Measurements from ENCODE around the gene CAMK1. TPM values are rescaled to one million over a fixed set of nuclear protein-coding genes. Genes with fewer than 3 reads are reported as not detected.

The CAMK1 gene
- total and polyA plus RNA-seq, 9 of the 15 experiments (the other 6 are each of a cell fraction or from before 2014, with no cell fraction given), result 0.23 to 10.7 (median 6.0) TPM

- 0 out of 2 replicates have a peak, but pooled peaks cover 3% of the 10 kb centered on the region for H4K20me1 ChIP-seq (replicated peaks; ENCODE audit: control insufficient read depth, insufficient read depth, low read length)
- ChIA-PET CTCF (ENCODE audit: low intra/inter-chr PET ratio) (interaction anchor here (0.7 kb wide), 1 partner anchor 520 kb away, joined by 3 read pairs; no protein-coding TSS in a partner anchor), POLR2A (interaction anchor here (0.5 to 6.7 kb wide), 9 partner anchors 8 to 292 kb away, joined by 3 to 49 read pairs (median 5); partner anchors contain the start of genes ARPC4, EMC3 and TADA3)
- H3K27ac ChIP-seq (ENCODE audit: extremely low read depth, low read depth, low read length), result no peak overlapping the region
- H3K4me2 ChIP-seq (ENCODE audit: insufficient read depth, low read length), result no peak overlapping the region
- TSS peak; percentile 34 for BruUV-seq (replicated peaks)
- ATAC-seq (no peak), FAIRE-seq (no peak), DNase-seq (ENCODE audit: extremely low read depth in 1 of 4, low spot score in 3 of 4) (no peak)
- H3K4me1 ChIP-seq (replicated peaks in 1 of 2; ENCODE audit: control insufficient read depth in 2 of 2, insufficient read depth in 2 of 2, low read length in 2 of 2), result peaks cover 0 to 8% of the 10 kb centered on the region in 2 experiments; a peak in 2 of 5 replicates
- no peaks in the 10 kb centered on the region for H3K9me3 ChIP-seq (replicated peaks; ENCODE audit: control insufficient read depth, insufficient read depth, low read depth, low read length)
- peaks cover 2% of the 10 kb centered on the region for H3K9me1 ChIP-seq (ENCODE audit: control insufficient read depth, insufficient read depth, low read length)
- H3K79me2 ChIP-seq (ENCODE audit: control insufficient read depth, insufficient read depth, low read length), result no peaks in the 10 kb centered on the region
- H2AFZ ChIP-seq (ENCODE audit: low read depth, low read length), result no peak overlapping the region
- in situ Hi-C loops (cut with MboI) (no loop called here), intact Hi-C loops (cut with micrococcal nuclease) (no loop called here)
- peaks cover 88% of the 10 kb centered on the region for H3K36me3 ChIP-seq (ENCODE audit: control insufficient read depth, insufficient read depth, low read length)
- no peak overlapping the region for H3K4me3 ChIP-seq
- H3K9ac ChIP-seq (ENCODE audit: insufficient read depth in 1 of 2, low read depth in 2 of 2, low read length in 2 of 2), result 0 out of 4 replicates have a peak overlapping the region, but pooled peaks of 1 of the 2 experiments have one; percentile 43
- no peaks in the 10 kb centered on the region for H3K27me3 ChIP-seq (ENCODE audit: control insufficient read depth in 2 of 2, insufficient read depth in 2 of 2, low read length in 2 of 2)
- WGBS (ENCODE audit: insufficient coverage, low coverage, missing lambda C conversion rate), result 97% methylated on average over 7 of the region's 7 CpGs
- TF ChIP-seq HDAC2 (IDR thresholded peaks at IDR 0.05) (no peak), FOXA1 (IDR thresholded peaks at IDR 0.05; ENCODE audit: borderline replicate concordance) (no peak), RBM25 (IDR thresholded peaks at IDR 0.05; ENCODE audit: low read depth, low read length, severe bottlenecking) (peak; percentile 72), ZNF232 (CRISPR knock-in tag; IDR thresholded peaks at IDR 0.05) (no peak), POLR3A (IDR thresholded peaks at IDR 0.05; ENCODE audit: borderline replicate concordance, extremely low read depth, insufficient read depth, insufficient read length) (no peak), HDAC6 (IDR thresholded peaks at IDR 0.05; ENCODE audit: low read depth, low read length) (no peak), SMARCE1 (IDR thresholded peaks at IDR 0.05) (no peak), ZNF551 (CRISPR knock-in tag; IDR thresholded peaks at IDR 0.05) (no peak), HMGN3 (IDR thresholded peaks at IDR 0.05; ENCODE audit: borderline replicate concordance, extremely low read depth, insufficient read length, low read depth, low read length) (no peak), ZNF511 (CRISPR knock-in tag; IDR thresholded peaks at IDR 0.05) (no peak), ZNF354B (CRISPR knock-in tag; IDR thresholded peaks at IDR 0.05) (no peak), ZNF445 (CRISPR knock-in tag; IDR thresholded peaks at IDR 0.05; ENCODE audit: low read depth) (no peak), KDM1A (IDR thresholded peaks at IDR 0.05) (no peak), EZH2 (IDR thresholded peaks at IDR 0.05; ENCODE audit: borderline replicate concordance, low read depth, low read length) (no peak), MLX (CRISPR knock-in tag; conservative IDR thresholded peaks at IDR 0.05) (no peak), KLF13 (tag; IDR thresholded peaks at IDR 0.05; ENCODE audit: borderline replicate concordance, low read depth) (no peak), POLR2G (IDR thresholded peaks at IDR 0.05; ENCODE audit: low read depth, low read length) (peak; percentile 58; the same call in 1 of the 2 replicates), NFATC3 (IDR thresholded peaks at IDR 0.05) (no peak), BCOR (IDR thresholded peaks at IDR 0.05) (0 out of 2 replicates have a peak, but pooled peaks have one; percentile 37), CBFA2T2 (conservative IDR thresholded peaks at IDR 0.05) (no peak), KLF6 (CRISPR knock-in tag; IDR thresholded peaks at IDR 0.05; ENCODE audit: borderline replicate concordance) (no peak), ELF1 (tag; IDR thresholded peaks at IDR 0.05) (no peak)
Measured at GRCh38 chr3:9806688-9807589, 37.2 kb upstream of the CAMK1 start.
